Endodermal cell (in vitro differentiated cells): Measurements from ENCODE around the gene MPZL1. TPM values are rescaled to one million over a fixed set of nuclear protein-coding genes. Genes with fewer than 3 reads are reported as not detected.

ENCODE experiments used
- DNase-seq: peaks from one replicate; pipeline ENCODE4 v3.0.0-alpha.2; 2017
- H3K27ac ChIP-seq: 2 replicates; pipeline ENCODE4 v1.5.1; 2013; ENCODE audit warnings: mild to moderate bottlenecking, low read depth, low read length, moderate library complexity
- H3K27me3 ChIP-seq: 2 replicates; pipeline ENCODE4 v1.6.1; 2013; ENCODE audit warnings: mild to moderate bottlenecking, low read length, moderate library complexity; ENCODE audit not compliant: insufficient read depth, control insufficient read depth, poor library complexity, severe bottlenecking
- H3K36me3 ChIP-seq: 2 replicates; pipeline ENCODE4 v1.7.0; 2013; ENCODE audit warnings: mild to moderate bottlenecking, low read length, moderate library complexity; ENCODE audit not compliant: control insufficient read depth, insufficient read depth
- H3K4me1 ChIP-seq: one replicate; pipeline ENCODE4 v1.7.0; 2013; ENCODE audit warnings: low read length; ENCODE audit not compliant: control insufficient read depth, insufficient read depth
- H3K4me3 ChIP-seq: 2 replicates; pipeline ENCODE4 v1.5.1; 2013; ENCODE audit warnings: mild to moderate bottlenecking, low read length, moderate library complexity
- H3K9ac ChIP-seq: 2 replicates; pipeline ENCODE4 v1.6.1; 2013; ENCODE audit warnings: mild to moderate bottlenecking, low read length, moderate library complexity; ENCODE audit not compliant: poor library complexity, severe bottlenecking; ENCODE audit errors: extremely low read depth
- H3K9me3 ChIP-seq: 2 replicates; pipeline ENCODE4 v1.6.1; 2013; ENCODE audit warnings: mild to moderate bottlenecking, low read length, moderate library complexity; ENCODE audit not compliant: control insufficient read depth
- H3K27ac Mint-ChIP-seq: 2 replicates; pipeline ENCODE4 v1.8.0; 2020; ENCODE audit warnings: mixed read lengths
- H3K27me3 Mint-ChIP-seq: 2 replicates; pipeline ENCODE4 v1.8.0; 2021; ENCODE audit warnings: mild to moderate bottlenecking, mixed read lengths; ENCODE audit not compliant: insufficient read depth
- H3K36me3 Mint-ChIP-seq: 2 replicates; pipeline ENCODE4 v1.8.0; 2020; ENCODE audit warnings: low read depth, mixed read lengths
- H3K4me1 Mint-ChIP-seq: 2 replicates; pipeline ENCODE4 v1.8.0; 2020; ENCODE audit warnings: mixed read lengths
- H3K4me3 Mint-ChIP-seq: 2 replicates; pipeline ENCODE4 v1.8.0; 2020; ENCODE audit warnings: mild to moderate bottlenecking, moderate library complexity, mixed read lengths
- H3K9me3 Mint-ChIP-seq: 2 replicates; pipeline ENCODE4 v1.8.0; 2020; ENCODE audit warnings: mild to moderate bottlenecking, mixed read lengths
- CTCF ChIP-seq: fragments of 200-600 bp; sonication (generic); conservative IDR thresholded peaks from 2 replicates; pipeline ENCODE4 v1.5.0; 2021; ENCODE audit warnings: antibody characterized with exemption, mild to moderate bottlenecking
- WGBS, 2 experiments: methylation state at CpG; one replicate each; pipeline versions ENCODE4 v1.1.5 to v1.1.7; 2013; ENCODE audit warnings: missing lambda C conversion rate in 2 of 2, mixed read lengths in 1 of 2; ENCODE audit not compliant: insufficient coverage in 1 of 2, insufficient read length in 1 of 2; 5-methylcytosine and 5-hydroxymethylcytosine counted together
- total RNA-seq, 2 donors: library from RNA; stranded (reverse); fragmentation: NEBNext Ultra II Directional in 1 of 2; extraction: Animal tissue kit (Norgen Biotek cat#: 25700) in 1 of 2; gene quantifications; 2 replicates in 1 of 2; 3 replicates in 1 of 2; pipeline ENCODE4 v1.2.1, GENCODE V29; 2021

Gene MPZL1
- total RNA-seq, 2 donors from 2014 or later: 111 to 114 TPM

GRCh38 chr1:167695756-167696561 is 25.8 kb upstream of the MPZL1 start:
- TF ChIP-seq CTCF: no peak
- Mint-ChIP-seq H3K27ac (no peak overlapping the region), H3K4me3 (no peak overlapping the region), H3K9me3 (no peaks in the 10 kb centered on the region), H3K27me3 (peaks cover 10% of the 10 kb centered on the region), H3K36me3 (no peaks in the 10 kb centered on the region), H3K4me1 (peaks cover 8% of the 10 kb centered on the region)
- no peak overlapping the region for H3K4me3 ChIP-seq
- H3K27ac ChIP-seq: no peak overlapping the region
- no peaks in the 10 kb centered on the region for H3K9me3 ChIP-seq
- no peaks in the 10 kb centered on the region for H3K4me1 ChIP-seq
- WGBS, 2 experiments: 92 to 93% methylated on average over 3 to 6 of the region's 7 CpGs
- no peak for DNase-seq
- H3K9ac ChIP-seq: no peak overlapping the region
- H3K27me3 ChIP-seq: no peaks in the 10 kb centered on the region
- no peaks in the 10 kb centered on the region for H3K36me3 ChIP-seq

GRCh38 chr1:167697667-167698141 is 24.1 kb upstream of the MPZL1 start:
- no peaks in the 10 kb centered on the region for H3K27me3 ChIP-seq
- Mint-ChIP-seq H3K4me1 (peaks cover 8% of the 10 kb centered on the region), H3K27ac (no peak overlapping the region), H3K4me3 (no peak overlapping the region), H3K36me3 (no peaks in the 10 kb centered on the region), H3K27me3 (peaks cover 14% of the 10 kb centered on the region), H3K9me3 (no peaks in the 10 kb centered on the region)
- TF ChIP-seq CTCF: no peak
- H3K27ac ChIP-seq: no peak overlapping the region
- H3K36me3 ChIP-seq: no peaks in the 10 kb centered on the region
- no peak overlapping the region for H3K9ac ChIP-seq
- DNase-seq: no peak
- no peaks in the 10 kb centered on the region for H3K9me3 ChIP-seq
- H3K4me3 ChIP-seq: no peak overlapping the region
- H3K4me1 ChIP-seq: no peaks in the 10 kb centered on the region
- 83 to 85% methylated on average over 9 to 14 of the region's 14 CpGs for WGBS, 2 experiments

- TF ChIP-seq CTCF: no peak
- Histone ChIP-seq H3K9me3 (no peaks in the 10 kb centered on the region), H3K4me3 (no peak overlapping the region), H3K9ac (no peak overlapping the region), H3K36me3 (no peaks in the 10 kb centered on the region), H3K27ac (no peak overlapping the region), H3K4me1 (no peaks in the 10 kb centered on the region), H3K27me3 (no peaks in the 10 kb centered on the region)
- Mint-ChIP-seq H3K9me3 (no peaks in the 10 kb centered on the region), H3K36me3 (no peaks in the 10 kb centered on the region), H3K4me3 (no peak overlapping the region), H3K27ac (no peak overlapping the region), H3K4me1 (peaks cover 8% of the 10 kb centered on the region), H3K27me3 (peaks cover 17% of the 10 kb centered on the region)
- no peak for DNase-seq
- WGBS, 2 experiments: 73 to 84% methylated on average over 2 to 4 of the region's 4 CpGs
Observed at GRCh38 chr1:167698313-167698712, 23.5 kb upstream of the MPZL1 start.
